Esophagus muscularis mucosa (tissue), 3 donors: ENCODE results near the gene NPB.

ENCODE experiments used
- POLR2A ChIP-seq: fragments of 450-650 bp; IDR thresholded peaks from one replicate; pipeline ENCODE4 v1.6.1; 2017; ENCODE audit warnings: antibody characterized with exemption, moderate library complexity, mild to moderate bottlenecking, low read depth
- POLR2AphosphoS5 ChIP-seq, 2 donors: sonication (generic); formaldehyde crosslinking; IDR thresholded peaks; one replicate each; pipeline ENCODE4 v1.6.1; 2017; ENCODE audit warnings: antibody characterized with exemption in 2 of 2
- TF ChIP-seq, protein P1 (sequence below), 3 experiments: fragments of 200-600 bp in 2 of 3; fragments of 450-650 bp in 1 of 3; sonication (generic) in 2 of 3; IDR thresholded peaks; one replicate each; pipeline ENCODE4 v1.5.1; 2017 to 2019; ENCODE audit warnings: antibody characterized with exemption in 3 of 3, mild to moderate bottlenecking in 2 of 3, moderate library complexity in 1 of 3

DNA sequence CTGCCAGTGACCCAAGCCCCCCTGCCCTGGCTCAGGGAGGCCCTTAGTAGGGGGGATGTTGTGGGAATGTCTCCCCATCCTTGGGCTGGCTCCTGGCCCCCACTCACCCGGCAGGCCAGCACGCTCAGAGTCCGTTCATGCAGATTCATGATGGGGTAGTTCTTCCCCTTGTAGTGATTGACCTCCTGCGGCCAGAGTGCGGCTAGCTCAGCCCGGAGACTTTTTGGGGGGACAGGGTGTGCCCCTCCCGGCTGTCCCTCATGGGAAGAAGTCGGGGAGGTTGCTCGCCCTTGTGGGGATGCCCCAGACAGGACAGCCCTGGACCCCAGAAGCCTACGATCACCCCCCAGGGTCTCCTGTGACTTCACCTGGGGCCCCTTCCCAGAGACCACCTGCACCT is 4.0 kb downstream of the NPB start:
- TF ChIP-seq, protein P1, sequence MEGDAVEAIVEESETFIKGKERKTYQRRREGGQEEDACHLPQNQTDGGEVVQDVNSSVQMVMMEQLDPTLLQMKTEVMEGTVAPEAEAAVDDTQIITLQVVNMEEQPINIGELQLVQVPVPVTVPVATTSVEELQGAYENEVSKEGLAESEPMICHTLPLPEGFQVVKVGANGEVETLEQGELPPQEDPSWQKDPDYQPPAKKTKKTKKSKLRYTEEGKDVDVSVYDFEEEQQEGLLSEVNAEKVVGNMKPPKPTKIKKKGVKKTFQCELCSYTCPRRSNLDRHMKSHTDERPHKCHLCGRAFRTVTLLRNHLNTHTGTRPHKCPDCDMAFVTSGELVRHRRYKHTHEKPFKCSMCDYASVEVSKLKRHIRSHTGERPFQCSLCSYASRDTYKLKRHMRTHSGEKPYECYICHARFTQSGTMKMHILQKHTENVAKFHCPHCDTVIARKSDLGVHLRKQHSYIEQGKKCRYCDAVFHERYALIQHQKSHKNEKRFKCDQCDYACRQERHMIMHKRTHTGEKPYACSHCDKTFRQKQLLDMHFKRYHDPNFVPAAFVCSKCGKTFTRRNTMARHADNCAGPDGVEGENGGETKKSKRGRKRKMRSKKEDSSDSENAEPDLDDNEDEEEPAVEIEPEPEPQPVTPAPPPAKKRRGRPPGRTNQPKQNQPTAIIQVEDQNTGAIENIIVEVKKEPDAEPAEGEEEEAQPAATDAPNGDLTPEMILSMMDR (IDR thresholded peaks at IDR 0.05), result no peak
- TF ChIP-seq POLR2A, result no peak
- no peak for TF ChIP-seq POLR2AphosphoS5 (IDR thresholded peaks at IDR 0.05)
